Muscle of leg (tissue), 16 donors: Measurements from ENCODE around the gene CDH18. TPM values are rescaled to one million over a fixed set of nuclear protein-coding genes. Genes with fewer than 3 reads are reported as not detected.

Experiments used
- DNase-seq: peaks from one replicate; pipeline ENCODE4 v3.0.0; 2013
- H3K27ac ChIP-seq: one replicate; pipeline ENCODE4 v1.5.1; 2013; ENCODE audit warnings: mild to moderate bottlenecking, low read length, control low read depth
- H3K27me3 ChIP-seq: one replicate; pipeline ENCODE4 v1.6.1; 2013; ENCODE audit warnings: low read length; ENCODE audit not compliant: control insufficient read depth, insufficient read depth
- H3K36me3 ChIP-seq: one replicate; pipeline ENCODE4 v1.6.1; 2013; ENCODE audit warnings: low read length; ENCODE audit not compliant: control insufficient read depth, insufficient read depth
- H3K4me1 ChIP-seq: one replicate; pipeline ENCODE4 v1.6.1; 2013; ENCODE audit warnings: low read length; ENCODE audit not compliant: control insufficient read depth, insufficient read depth
- H3K4me3 ChIP-seq: one replicate; pipeline ENCODE4 v1.5.1; 2013; ENCODE audit warnings: low read length, control low read depth
- H3K9me3 ChIP-seq: replicated peaks from 2 replicates; pipeline ENCODE4 v1.6.1; 2013; ENCODE audit warnings: low read depth, low read length; ENCODE audit not compliant: control insufficient read depth
- whole genome bisulfite sequencing: methylation state at CpG from one replicate; pipeline ENCODE4 v1.1.5; 2013; ENCODE audit warnings: missing lambda C conversion rate; ENCODE audit not compliant: insufficient coverage; 5-methylcytosine and 5-hydroxymethylcytosine counted together
- long read RNA-seq, 11 donors: transcript quantifications; one replicate each; lab custom pipeline, GENCODE V29; 2026
- polyA plus RNA-seq, 8 donors: library from polyadenylated mRNA; unstranded; fragments of 120-200 nt; gene quantifications; one replicate each; pipeline versions ENCODE4 v1.2.1 to v1.2.3, GENCODE V29; 2013; ENCODE audit warnings: inconsistent platforms in 1 of 8, low replicate concordance in 1 of 8; ENCODE audit not compliant: insufficient read length in 8 of 8, insufficient read depth in 1 of 8
- total RNA-seq: library from RNA; stranded (reverse); fragments of 120-200 nt; gene quantifications from one replicate; pipeline ENCODE4 v1.2.4, GENCODE V29; 2013

The CDH18 gene, protein sequence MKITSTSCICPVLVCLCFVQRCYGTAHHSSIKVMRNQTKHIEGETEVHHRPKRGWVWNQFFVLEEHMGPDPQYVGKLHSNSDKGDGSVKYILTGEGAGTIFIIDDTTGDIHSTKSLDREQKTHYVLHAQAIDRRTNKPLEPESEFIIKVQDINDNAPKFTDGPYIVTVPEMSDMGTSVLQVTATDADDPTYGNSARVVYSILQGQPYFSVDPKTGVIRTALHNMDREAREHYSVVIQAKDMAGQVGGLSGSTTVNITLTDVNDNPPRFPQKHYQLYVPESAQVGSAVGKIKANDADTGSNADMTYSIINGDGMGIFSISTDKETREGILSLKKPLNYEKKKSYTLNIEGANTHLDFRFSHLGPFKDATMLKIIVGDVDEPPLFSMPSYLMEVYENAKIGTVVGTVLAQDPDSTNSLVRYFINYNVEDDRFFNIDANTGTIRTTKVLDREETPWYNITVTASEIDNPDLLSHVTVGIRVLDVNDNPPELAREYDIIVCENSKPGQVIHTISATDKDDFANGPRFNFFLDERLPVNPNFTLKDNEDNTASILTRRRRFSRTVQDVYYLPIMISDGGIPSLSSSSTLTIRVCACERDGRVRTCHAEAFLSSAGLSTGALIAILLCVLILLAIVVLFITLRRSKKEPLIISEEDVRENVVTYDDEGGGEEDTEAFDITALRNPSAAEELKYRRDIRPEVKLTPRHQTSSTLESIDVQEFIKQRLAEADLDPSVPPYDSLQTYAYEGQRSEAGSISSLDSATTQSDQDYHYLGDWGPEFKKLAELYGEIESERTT
- total RNA-seq = 13.4 TPM
- 10 to 100 TPM in 5 of 8 donors, 1 to 10 TPM in 3; 7.6 to 20.2 (median 10.3) TPM for polyA plus RNA-seq
- long read RNA-seq, donor 1, partial matches to known transcripts = 0 of 2 reads
- long read RNA-seq, donor 1, other reads (novel, unspliced or antisense) = 0 of 2 reads
- long read RNA-seq, donor 2 = 0 reads
- long read RNA-seq, donor 3 = 0 reads
- long read RNA-seq, donor 4 = 0 reads
- long read RNA-seq, donor 5 = 0 reads
- long read RNA-seq, donor 6 = 0 reads
- long read RNA-seq, donor 7 = 0 reads
- long read RNA-seq, donor 8 = 0 reads
- long read RNA-seq, donor 9, partial matches to known transcripts = 0 of 2 reads
- long read RNA-seq, donor 9, other reads (novel, unspliced or antisense) = 0 of 2 reads
- long read RNA-seq, donor 10 = 0 reads
- long read RNA-seq, donor 11 = 0 reads

DNA sequence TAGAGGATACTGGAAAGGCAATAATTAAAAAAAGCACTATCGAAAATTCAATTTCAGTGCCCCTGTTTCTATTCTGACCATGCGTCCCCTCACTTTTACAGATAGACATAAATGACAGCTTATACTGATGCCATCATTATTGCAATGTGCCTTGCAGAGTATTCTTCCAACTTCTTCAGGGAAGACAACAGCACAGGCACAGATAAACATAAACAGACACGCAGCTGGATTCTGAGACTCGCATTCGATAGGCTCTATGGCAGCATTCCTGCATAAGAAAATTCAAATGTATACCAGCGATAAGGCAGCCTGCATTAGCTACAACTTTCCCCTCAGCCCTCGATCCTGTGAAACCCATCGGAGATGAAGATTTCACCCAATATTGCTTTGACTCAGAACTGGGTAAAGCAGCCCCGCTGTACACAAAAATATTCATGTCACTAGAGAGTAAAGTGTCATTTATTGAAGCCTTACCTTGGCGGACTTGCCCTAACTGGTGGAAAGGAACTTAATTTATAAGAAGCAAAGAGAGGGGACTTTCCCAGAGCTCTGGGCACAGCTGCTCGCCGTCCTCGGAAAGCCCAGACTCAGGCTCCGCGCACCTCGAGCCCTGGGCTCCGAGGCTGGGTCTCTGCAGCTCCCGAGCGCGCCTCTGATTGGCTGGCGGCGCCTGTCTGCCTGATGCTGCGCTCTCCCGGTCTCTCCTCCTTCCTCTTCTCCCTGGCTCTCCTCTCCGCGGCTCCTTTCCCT is at the start of gene CDH18:
CDH18 (minus strand) TSS at position 589 of the 750 bp plus-strand sequence. CDS start 149,214 bp downstream, outside the sequence.
- H3K4me3 ChIP-seq = peak within 1 kb of the TSS; percentile 49
- H3K4me1 ChIP-seq = peaks cover 4% of the 10 kb centered on the region
- peak within 1 kb of the TSS; percentile 55 for H3K27ac ChIP-seq
- 0% methylated on average over 22 of the region's 26 CpGs for WGBS
- no peaks in the 10 kb centered on the region for H3K9me3 ChIP-seq
- peak; percentile 90 for DNase-seq
- H3K27me3 ChIP-seq = peaks cover 6% of the 10 kb centered on the region
- no peaks in the 10 kb centered on the region for H3K36me3 ChIP-seq

DNA sequence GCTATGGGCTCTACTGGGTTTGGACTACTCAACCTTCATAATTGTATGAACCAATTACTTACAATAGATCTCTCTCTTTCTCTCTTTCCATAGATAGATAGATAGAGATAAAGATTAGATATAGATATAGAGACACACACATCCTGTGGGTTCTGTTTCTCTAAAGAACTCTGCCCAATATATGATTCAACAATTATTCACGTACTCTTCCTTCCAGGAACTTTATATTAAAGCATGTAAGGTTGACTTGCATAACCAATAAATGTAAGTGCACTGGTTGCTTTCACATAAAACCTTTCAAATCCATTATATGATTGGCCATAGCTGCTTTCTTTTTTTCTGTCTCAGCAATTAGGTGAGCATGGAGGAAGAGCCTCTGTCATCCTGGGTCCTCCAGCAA is 46.7 kb upstream of the CDH18 start:
- no peak for DNase-seq
- peaks cover 2% of the 10 kb centered on the region for H3K4me1 ChIP-seq
- H3K4me3 ChIP-seq = no peak overlapping the region
- WGBS = no CpG with 5 or more reads among the region's 1 CpG
- no peaks in the 10 kb centered on the region for H3K27me3 ChIP-seq
- peaks cover 5% of the 10 kb centered on the region for H3K9me3 ChIP-seq
- H3K27ac ChIP-seq = no peak overlapping the region
- no peaks in the 10 kb centered on the region for H3K36me3 ChIP-seq

GRCh38 chr5:20033881-20034280 is 45.9 kb upstream of the CDH18 start:
- Histone ChIP-seq H3K27ac (peak overlapping the region; percentile 29), H3K9me3 (peaks cover 5% of the 10 kb centered on the region), H3K4me3 (no peak overlapping the region), H3K36me3 (no peaks in the 10 kb centered on the region), H3K27me3 (no peaks in the 10 kb centered on the region), H3K4me1 (peaks cover 2% of the 10 kb centered on the region)
- peak; percentile 78 for DNase-seq
- no CpG with 5 or more reads among the region's 2 CpGs for WGBS

DNA sequence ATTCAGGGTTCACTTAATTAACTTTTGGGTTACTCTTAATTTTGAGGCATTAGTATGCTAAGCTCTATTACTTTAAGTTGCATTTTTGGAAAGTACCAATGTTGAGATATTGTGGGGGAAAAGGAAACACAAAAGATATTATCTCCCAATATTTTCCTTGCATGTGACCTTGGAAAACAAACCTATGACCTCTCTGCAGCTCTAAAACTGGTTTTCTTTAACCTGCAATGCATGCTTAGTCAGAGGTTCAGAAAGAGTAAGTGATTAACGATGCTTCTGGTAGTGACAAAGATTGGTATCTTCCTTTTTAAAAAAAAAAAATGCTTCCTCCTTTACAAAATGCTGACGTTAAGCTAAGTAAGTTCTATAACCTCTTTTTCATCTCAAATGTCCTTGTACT is 44.9 kb upstream of the CDH18 start:
- H3K4me1 ChIP-seq = peaks cover 2% of the 10 kb centered on the region
- no peaks in the 10 kb centered on the region for H3K27me3 ChIP-seq
- H3K36me3 ChIP-seq = no peaks in the 10 kb centered on the region
- peaks cover 5% of the 10 kb centered on the region for H3K9me3 ChIP-seq
- no peak for DNase-seq
- WGBS = no CpG with 5 or more reads among the region's 2 CpGs
- H3K27ac ChIP-seq = no peak overlapping the region
- H3K4me3 ChIP-seq = no peak overlapping the region

GRCh38 chr5:20030125-20030524 is 42.1 kb upstream of the CDH18 start:
- no peak for DNase-seq
- Histone ChIP-seq H3K27ac (no peak overlapping the region), H3K36me3 (no peaks in the 10 kb centered on the region), H3K9me3 (peaks cover 4% of the 10 kb centered on the region), H3K27me3 (no peaks in the 10 kb centered on the region), H3K4me1 (peaks cover 2% of the 10 kb centered on the region), H3K4me3 (no peak overlapping the region)

DNA sequence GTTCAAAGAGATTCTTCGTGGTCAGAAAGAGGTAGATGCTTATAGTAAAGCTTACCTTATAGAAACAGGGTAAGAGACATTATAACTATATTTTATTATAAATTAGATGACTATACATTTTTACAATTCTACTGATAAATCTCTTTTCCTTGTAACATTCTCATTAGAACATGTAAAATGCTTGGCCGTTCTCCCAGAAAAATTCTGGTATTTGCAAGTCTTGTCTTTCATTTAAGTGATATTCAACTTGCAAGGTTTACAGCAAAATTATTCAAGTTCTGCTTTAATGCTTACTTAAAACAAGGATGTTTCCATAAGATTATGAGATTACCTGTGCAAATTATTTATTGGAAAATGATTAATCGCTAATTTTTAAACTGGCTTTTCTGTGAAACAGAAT is 41.3 kb upstream of the CDH18 start:
- H3K36me3 ChIP-seq = no peaks in the 10 kb centered on the region
- no peak overlapping the region for H3K27ac ChIP-seq
- DNase-seq = peak; percentile 91
- WGBS = no CpG with 5 or more reads among the region's 3 CpGs
- peaks cover 2% of the 10 kb centered on the region for H3K4me1 ChIP-seq
- H3K27me3 ChIP-seq = no peaks in the 10 kb centered on the region
- peaks cover 1% of the 10 kb centered on the region for H3K9me3 ChIP-seq
- no peak overlapping the region for H3K4me3 ChIP-seq

GRCh38 chr5:20028506-20028905 is 40.5 kb upstream of the CDH18 start:
- Histone ChIP-seq H3K4me3 (no peak overlapping the region), H3K4me1 (peaks cover 2% of the 10 kb centered on the region), H3K27ac (no peak overlapping the region), H3K36me3 (no peaks in the 10 kb centered on the region), H3K27me3 (no peaks in the 10 kb centered on the region), H3K9me3 (no peaks in the 10 kb centered on the region)
- WGBS = 60% methylated on average over 2 of the region's 6 CpGs
- peak; percentile 54 for DNase-seq

GRCh38 chr5:20023686-20024180 is 35.7 kb upstream of the CDH18 start:
- peak; percentile 36 for DNase-seq
- no peak overlapping the region for H3K27ac ChIP-seq
- H3K9me3 ChIP-seq = peaks cover 8% of the 10 kb centered on the region
- no peaks in the 10 kb centered on the region for H3K36me3 ChIP-seq
- H3K4me1 ChIP-seq = no peaks in the 10 kb centered on the region
- no peaks in the 10 kb centered on the region for H3K27me3 ChIP-seq
- WGBS = no CpG with 5 or more reads among the region's 1 CpG
- H3K4me3 ChIP-seq = no peak overlapping the region

DNA sequence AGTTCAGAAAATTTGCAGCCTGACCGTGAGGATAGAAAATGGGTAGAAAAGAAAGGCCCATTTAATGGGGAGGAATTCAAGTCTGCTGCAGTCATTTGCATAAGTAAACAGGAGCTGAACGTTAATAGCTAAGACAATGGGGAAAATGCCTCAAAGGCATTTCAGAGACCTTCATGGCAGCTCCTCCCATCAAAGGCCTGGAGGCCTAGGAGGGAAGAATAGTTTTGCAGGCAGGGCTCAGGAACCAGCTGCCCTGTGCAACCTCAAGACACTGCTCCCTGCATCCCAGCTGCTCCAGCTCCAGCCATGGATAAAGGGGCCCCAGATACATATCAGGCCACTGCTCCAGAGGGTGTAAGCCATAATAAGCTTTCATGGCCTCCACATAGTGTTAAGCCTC is 32.2 kb upstream of the CDH18 start:
- no peaks in the 10 kb centered on the region for H3K4me1 ChIP-seq
- H3K9me3 ChIP-seq = peaks cover 8% of the 10 kb centered on the region
- no peak for DNase-seq
- H3K36me3 ChIP-seq = no peaks in the 10 kb centered on the region
- 90% methylated on average over 2 of the region's 2 CpGs for WGBS
- H3K4me3 ChIP-seq = no peak overlapping the region
- no peaks in the 10 kb centered on the region for H3K27me3 ChIP-seq
- H3K27ac ChIP-seq = no peak overlapping the region
